ENCODE results near the gene GNA14.

The GNA14 gene

GRCh38 chr9:77649109-77649812 lies 1.1 kb upstream of the GNA14 start:
- no peak overlapping the region for H3K4me2 ChIP-seq
- no peak overlapping the region for H3K27ac ChIP-seq

GRCh38 chr9:77647267-77648233 lies 572 bp downstream of the GNA14 start:
- Histone ChIP-seq H3K79me2 (ENCODE audit: insufficient read depth, low read depth) (no peaks in the 10 kb centered on the region), H3K27ac (no peak overlapping the region), H3K4me2 (no peak overlapping the region), H4K20me1 (ENCODE audit: insufficient read depth) (no peaks in the 10 kb centered on the region), H3K4me1 (ENCODE audit: low read depth, poor library complexity, severe bottlenecking) (no peaks in the 10 kb centered on the region), H3K36me3 (ENCODE audit: insufficient read depth) (no peaks in the 10 kb centered on the region), H3K27me3 (ENCODE audit: insufficient read depth, low read depth) (no peaks in the 10 kb centered on the region), H3K4me3 (IDR thresholded peaks at IDR 0.05; ENCODE audit: insufficient read depth, low read depth, low read length) (no peak overlapping the region), H2AFZ (ENCODE audit: low read depth) (no peak overlapping the region), H3K9ac (no peak overlapping the region)
- no peak for TF ChIP-seq CTCF (conservative IDR thresholded peaks at IDR 0.05; ENCODE audit: low read depth, low read length)

More at GRCh38 chr9:77649109-77649812, 1.1 kb upstream of the GNA14 start:
- TF ChIP-seq CTCF (conservative IDR thresholded peaks at IDR 0.05; ENCODE audit: low read depth, low read length) = no peak
- no peaks in the 10 kb centered on the region for H3K79me2 ChIP-seq (ENCODE audit: insufficient read depth, low read depth)
- H4K20me1 ChIP-seq (ENCODE audit: insufficient read depth) = no peaks in the 10 kb centered on the region
- no peak overlapping the region for H3K4me3 ChIP-seq (IDR thresholded peaks at IDR 0.05; ENCODE audit: insufficient read depth, low read depth, low read length)
- H3K9ac ChIP-seq = no peak overlapping the region
- H3K36me3 ChIP-seq (ENCODE audit: insufficient read depth) = no peaks in the 10 kb centered on the region
- H3K4me1 ChIP-seq (ENCODE audit: low read depth, poor library complexity, severe bottlenecking) = no peaks in the 10 kb centered on the region
- H2AFZ ChIP-seq (ENCODE audit: low read depth) = no peak overlapping the region
- no peaks in the 10 kb centered on the region for H3K27me3 ChIP-seq (ENCODE audit: insufficient read depth, low read depth)

- H3K4me3 ChIP-seq (IDR thresholded peaks at IDR 0.05; ENCODE audit: insufficient read depth, low read depth, low read length) = no peak overlapping the region
- H3K36me3 ChIP-seq (ENCODE audit: insufficient read depth) = no peaks in the 10 kb centered on the region
- no peak overlapping the region for H3K27ac ChIP-seq
- H3K4me2 ChIP-seq = no peak overlapping the region
- no peak overlapping the region for H3K9ac ChIP-seq
- TF ChIP-seq CTCF (conservative IDR thresholded peaks at IDR 0.05; ENCODE audit: low read depth, low read length) = no peak
- no peaks in the 10 kb centered on the region for H3K27me3 ChIP-seq (ENCODE audit: insufficient read depth, low read depth)
- H3K79me2 ChIP-seq (ENCODE audit: insufficient read depth, low read depth) = no peaks in the 10 kb centered on the region
- H3K4me1 ChIP-seq (ENCODE audit: low read depth, poor library complexity, severe bottlenecking) = no peaks in the 10 kb centered on the region
- no peaks in the 10 kb centered on the region for H4K20me1 ChIP-seq (ENCODE audit: insufficient read depth)
- H2AFZ ChIP-seq (ENCODE audit: low read depth) = no peak overlapping the region
Measured at GRCh38 chr9:77643871-77644270, 4.3 kb downstream of the GNA14 start.

DNA sequence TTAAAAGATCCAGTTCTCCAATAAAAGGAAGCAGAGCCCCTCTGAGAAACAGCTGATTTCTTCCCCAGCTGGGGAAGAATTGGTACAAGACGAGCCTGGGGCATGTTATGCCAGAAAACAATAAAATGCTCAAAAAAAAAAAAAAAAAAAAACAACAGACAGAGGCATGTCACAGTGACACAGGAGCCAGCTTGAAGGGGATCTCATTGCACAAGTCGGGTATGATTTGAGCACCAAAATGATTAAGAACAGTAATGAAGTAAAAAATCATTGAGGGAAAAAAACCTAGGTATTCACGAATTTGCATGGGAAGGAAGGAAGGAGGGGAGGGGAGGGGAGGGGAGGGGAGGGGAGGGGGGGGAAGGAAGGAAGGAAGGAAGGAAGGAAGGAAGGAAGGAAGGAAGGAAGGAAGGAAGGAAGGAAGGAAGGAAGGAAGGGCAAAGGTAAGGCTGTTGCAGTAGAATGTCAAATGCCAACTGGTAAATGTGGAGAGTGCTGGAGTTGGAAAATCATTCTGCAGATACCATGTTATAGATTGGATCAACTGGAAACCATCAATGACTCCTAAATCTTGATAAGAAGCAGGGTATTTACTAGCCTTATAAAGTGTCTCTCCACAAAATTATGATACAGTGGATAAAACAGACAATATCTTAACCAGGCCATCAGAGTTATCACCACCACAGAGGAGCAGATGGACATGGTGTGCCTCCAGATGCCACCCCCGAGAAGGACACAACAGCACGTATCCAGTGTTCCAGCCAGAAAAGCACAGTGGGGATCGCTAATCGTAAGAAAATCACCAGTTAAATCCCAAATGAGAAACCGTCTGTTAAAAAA lies 7.2 kb downstream of the GNA14 start:
- Histone ChIP-seq H3K4me1 (ENCODE audit: low read depth, poor library complexity, severe bottlenecking) (no peaks in the 10 kb centered on the region), H3K9ac (no peak overlapping the region), H3K79me2 (ENCODE audit: insufficient read depth, low read depth) (no peaks in the 10 kb centered on the region), H3K27me3 (ENCODE audit: insufficient read depth, low read depth) (no peaks in the 10 kb centered on the region), H3K4me3 (IDR thresholded peaks at IDR 0.05; ENCODE audit: insufficient read depth, low read depth, low read length) (no peak overlapping the region), H3K4me2 (no peak overlapping the region), H3K36me3 (ENCODE audit: insufficient read depth) (no peaks in the 10 kb centered on the region), H2AFZ (ENCODE audit: low read depth) (no peak overlapping the region), H3K27ac (no peak overlapping the region), H4K20me1 (ENCODE audit: insufficient read depth) (no peaks in the 10 kb centered on the region)
- TF ChIP-seq CTCF (conservative IDR thresholded peaks at IDR 0.05; ENCODE audit: low read depth, low read length) = no peak
